Tibial nerve (tissue), 4 donors: ENCODE data around the gene ANGPTL7.

Experiments used
- EP300 ChIP-seq, 2 donors: sonication (generic); formaldehyde crosslinking; IDR thresholded peaks; one replicate each; pipeline ENCODE4 v1.6.1; 2017; ENCODE audit warnings: antibody characterized with exemption in 2 of 2, mild to moderate bottlenecking in 1 of 2
- POLR2A ChIP-seq, 2 donors: fragments of 450-650 bp; IDR thresholded peaks; one replicate each; pipeline ENCODE4 v1.6.1; 2017; ENCODE audit warnings: antibody characterized with exemption in 2 of 2, mild to moderate bottlenecking in 2 of 2, moderate library complexity in 2 of 2
- TF ChIP-seq, protein P1 (sequence below), 5 experiments: fragments of 200-600 bp in 3 of 5; fragments of 450-650 bp in 2 of 5; sonication (generic) in 3 of 5; IDR thresholded peaks; one replicate each; pipeline ENCODE4 v1.5.1; 2016 to 2019; ENCODE audit warnings: antibody characterized with exemption in 5 of 5, mild to moderate bottlenecking in 3 of 5, moderate library complexity in 2 of 5

DNA sequence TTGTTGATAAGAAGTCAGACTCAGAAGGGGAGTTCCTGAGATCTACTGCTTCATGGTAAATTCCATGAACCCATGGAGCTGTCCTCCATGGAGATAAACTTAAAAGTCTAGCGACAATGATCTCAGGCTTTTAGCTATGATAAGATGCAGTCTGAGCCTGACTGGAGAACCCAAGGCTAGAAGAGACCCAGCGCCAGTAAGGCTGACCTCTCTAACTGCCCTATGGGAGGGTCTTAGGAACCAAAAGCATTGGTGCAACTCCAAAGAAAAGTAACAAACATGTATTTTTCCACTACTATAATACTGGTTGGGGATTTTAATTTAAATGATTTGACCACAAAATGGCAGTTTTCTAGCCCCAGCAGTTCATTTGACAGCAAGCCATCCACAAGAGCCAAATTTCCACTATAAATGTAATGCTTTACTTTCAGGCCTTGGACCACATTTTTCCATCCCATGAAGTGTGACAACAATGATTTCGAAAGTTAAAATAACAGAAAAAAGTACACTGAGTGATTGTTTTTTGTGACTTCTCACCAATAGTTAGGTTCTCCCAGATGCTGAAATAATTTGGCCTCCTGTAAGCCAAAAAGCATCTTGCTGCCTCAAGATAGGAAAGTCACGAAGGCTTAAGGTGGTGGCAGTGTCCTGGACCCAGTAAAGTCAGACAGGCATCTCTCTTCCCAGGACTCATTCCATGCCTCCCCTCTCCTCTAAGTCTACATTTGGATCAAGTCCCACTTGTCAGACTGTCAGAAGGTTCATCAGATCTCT is 46.4 kb upstream of the ANGPTL7 start:
- TF ChIP-seq, protein P1, sequence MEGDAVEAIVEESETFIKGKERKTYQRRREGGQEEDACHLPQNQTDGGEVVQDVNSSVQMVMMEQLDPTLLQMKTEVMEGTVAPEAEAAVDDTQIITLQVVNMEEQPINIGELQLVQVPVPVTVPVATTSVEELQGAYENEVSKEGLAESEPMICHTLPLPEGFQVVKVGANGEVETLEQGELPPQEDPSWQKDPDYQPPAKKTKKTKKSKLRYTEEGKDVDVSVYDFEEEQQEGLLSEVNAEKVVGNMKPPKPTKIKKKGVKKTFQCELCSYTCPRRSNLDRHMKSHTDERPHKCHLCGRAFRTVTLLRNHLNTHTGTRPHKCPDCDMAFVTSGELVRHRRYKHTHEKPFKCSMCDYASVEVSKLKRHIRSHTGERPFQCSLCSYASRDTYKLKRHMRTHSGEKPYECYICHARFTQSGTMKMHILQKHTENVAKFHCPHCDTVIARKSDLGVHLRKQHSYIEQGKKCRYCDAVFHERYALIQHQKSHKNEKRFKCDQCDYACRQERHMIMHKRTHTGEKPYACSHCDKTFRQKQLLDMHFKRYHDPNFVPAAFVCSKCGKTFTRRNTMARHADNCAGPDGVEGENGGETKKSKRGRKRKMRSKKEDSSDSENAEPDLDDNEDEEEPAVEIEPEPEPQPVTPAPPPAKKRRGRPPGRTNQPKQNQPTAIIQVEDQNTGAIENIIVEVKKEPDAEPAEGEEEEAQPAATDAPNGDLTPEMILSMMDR (IDR thresholded peaks at IDR 0.05): no peak
- peak in 1 of 2 donors; percentile 22 for TF ChIP-seq POLR2A (IDR thresholded peaks at IDR 0.05)
- peak; percentile 40 to 68 for TF ChIP-seq EP300 (IDR thresholded peaks at IDR 0.05)
